Activated CD4-positive, alpha-beta T cell treated with anti-CD3 and anti-CD28 coated beads, Interleukin-2, amount 10 ng/mL, durations not matched to agents 24 days and 14 days (primary cell): ENCODE data around the gene RNF144B. TPM values are rescaled to one million over a fixed set of nuclear protein-coding genes. Genes with fewer than 3 reads are reported as not detected.

Source experiments
- DNase-seq: peaks from one replicate; pipeline ENCODE4 v3.0.0; 2022
- H3K27ac Mint-ChIP-seq: one replicate; pipeline ENCODE4 v1.8.0; 2022; ENCODE audit warnings: mild to moderate bottlenecking, mixed read lengths
- H3K27me3 Mint-ChIP-seq: one replicate; pipeline ENCODE4 v1.8.0; 2022; ENCODE audit warnings: mixed read lengths
- H3K36me3 Mint-ChIP-seq: one replicate; pipeline ENCODE4 v1.8.0; 2022; ENCODE audit warnings: low read depth, mild to moderate bottlenecking, mixed read lengths
- H3K4me1 Mint-ChIP-seq: one replicate; pipeline ENCODE4 v1.8.0; 2021; ENCODE audit warnings: mixed read lengths
- H3K4me3 Mint-ChIP-seq: one replicate; pipeline ENCODE4 v1.8.0; 2022; ENCODE audit warnings: mild to moderate bottlenecking, moderate library complexity, mixed read lengths
- H3K9me3 Mint-ChIP-seq: one replicate; pipeline ENCODE4 v1.8.0; 2021; ENCODE audit warnings: mixed read lengths
- intact Hi-C: fragments of 100-400 bp; cut with micrococcal nuclease; formaldehyde crosslinking; loops from one replicate; pipeline ENCODE4 v1.15.1; 2023
- total RNA-seq: library from RNA; stranded (reverse); gene quantifications from 2 replicates; pipeline ENCODE4 v1.2.3, GENCODE V29; 2022

RNF144B gene
- total RNA-seq, 1 donor from 2014 or later = 0.40 TPM

- no peaks in the 10 kb centered on the region for H3K9me3 Mint-ChIP-seq
These were observed 90.3 kb downstream of the RNF144B start for GRCh38 chr6:18477301-18477941.

GRCh38 chr6:18478610-18479009 lies 91.5 kb downstream of the RNF144B start:
- intact Hi-C loops = no loop called here
- Mint-ChIP-seq H3K4me1 (peaks cover 3% of the 10 kb centered on the region), H3K4me3 (no peak overlapping the region), H3K36me3 (no peaks in the 10 kb centered on the region), H3K9me3 (no peaks in the 10 kb centered on the region), H3K27me3 (peaks cover 20% of the 10 kb centered on the region), H3K27ac (no peak overlapping the region)
- DNase-seq = no peak

More at GRCh38 chr6:18477301-18477941, 90.3 kb downstream of the RNF144B start:
- Mint-ChIP-seq H3K4me1 (peaks cover 3% of the 10 kb centered on the region), H3K36me3 (no peaks in the 10 kb centered on the region), H3K4me3 (no peak overlapping the region), H3K27me3 (peaks cover 13% of the 10 kb centered on the region), H3K27ac (no peak overlapping the region)
- intact Hi-C loops = no loop called here
- DNase-seq = no peak

- no peaks in the 10 kb centered on the region for H3K9me3 Mint-ChIP-seq
- intact Hi-C loops = loop anchor here (10.0 kb wide), 1 partner anchor 97 kb away; the partner anchor contains the start of gene RNF144B
- no peak overlapping the region for H3K27ac Mint-ChIP-seq
- H3K27me3 Mint-ChIP-seq = peaks cover 30% of the 10 kb centered on the region
- no peaks in the 10 kb centered on the region for H3K36me3 Mint-ChIP-seq
- DNase-seq = no peak
- peaks cover 9% of the 10 kb centered on the region for H3K4me1 Mint-ChIP-seq
- H3K4me3 Mint-ChIP-seq = no peak overlapping the region
These were observed 94.7 kb downstream of the RNF144B start for GRCh38 chr6:18481870-18482269.

DNA sequence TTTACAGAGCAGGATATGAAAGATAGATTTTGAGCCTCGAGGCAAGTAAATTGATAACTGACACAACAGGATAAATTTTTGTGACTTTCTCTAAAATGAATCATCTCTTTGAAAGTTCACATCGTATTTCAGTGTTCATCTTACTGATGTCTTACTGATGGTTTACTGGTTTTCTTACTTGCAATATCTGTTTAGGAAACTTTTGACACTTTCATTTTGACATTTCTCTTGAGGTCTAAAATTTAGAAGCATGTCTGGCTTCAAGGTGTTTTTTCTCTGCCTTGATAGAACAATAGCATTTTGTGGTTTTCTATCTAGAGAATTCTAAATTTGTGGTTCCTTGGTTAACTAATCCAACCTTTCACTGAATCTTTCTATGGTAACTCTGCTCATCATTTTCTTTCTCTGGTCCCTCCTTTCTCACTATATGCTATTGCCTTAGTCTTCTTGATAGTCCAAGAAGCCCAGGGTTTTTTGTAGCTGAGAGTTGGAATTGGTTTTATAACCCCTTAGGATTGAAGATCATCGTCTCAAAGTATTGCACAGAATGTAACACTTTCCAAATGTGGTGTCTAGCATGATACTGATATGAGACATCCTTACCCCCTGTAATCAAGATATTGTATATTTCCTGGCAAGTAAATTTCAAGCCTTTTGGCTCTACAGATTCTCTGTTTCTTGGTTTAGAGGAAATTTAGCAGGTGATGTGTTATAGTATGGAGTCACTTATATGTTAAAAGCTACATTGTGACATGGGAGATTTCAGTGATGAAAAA lies 98.7 kb downstream of the RNF144B start:
- Mint-ChIP-seq H3K36me3 (no peaks in the 10 kb centered on the region), H3K9me3 (no peaks in the 10 kb centered on the region), H3K27ac (no peak overlapping the region), H3K4me1 (peaks cover 6% of the 10 kb centered on the region), H3K27me3 (peaks cover 32% of the 10 kb centered on the region), H3K4me3 (no peak overlapping the region)
- no peak for DNase-seq
- intact Hi-C loops = loop anchor here (10.0 kb wide), 1 partner anchor 101 kb away; the partner anchor contains the start of gene RNF144B

GRCh38 chr6:18488004-18488403 lies 100.9 kb downstream of the RNF144B start:
- Mint-ChIP-seq H3K4me3 (no peak overlapping the region), H3K27me3 (peaks cover 25% of the 10 kb centered on the region)
- intact Hi-C loops = loop anchor here (10.0 kb wide), 1 partner anchor 103 kb away; the partner anchor contains the start of gene RNF144B

DNA sequence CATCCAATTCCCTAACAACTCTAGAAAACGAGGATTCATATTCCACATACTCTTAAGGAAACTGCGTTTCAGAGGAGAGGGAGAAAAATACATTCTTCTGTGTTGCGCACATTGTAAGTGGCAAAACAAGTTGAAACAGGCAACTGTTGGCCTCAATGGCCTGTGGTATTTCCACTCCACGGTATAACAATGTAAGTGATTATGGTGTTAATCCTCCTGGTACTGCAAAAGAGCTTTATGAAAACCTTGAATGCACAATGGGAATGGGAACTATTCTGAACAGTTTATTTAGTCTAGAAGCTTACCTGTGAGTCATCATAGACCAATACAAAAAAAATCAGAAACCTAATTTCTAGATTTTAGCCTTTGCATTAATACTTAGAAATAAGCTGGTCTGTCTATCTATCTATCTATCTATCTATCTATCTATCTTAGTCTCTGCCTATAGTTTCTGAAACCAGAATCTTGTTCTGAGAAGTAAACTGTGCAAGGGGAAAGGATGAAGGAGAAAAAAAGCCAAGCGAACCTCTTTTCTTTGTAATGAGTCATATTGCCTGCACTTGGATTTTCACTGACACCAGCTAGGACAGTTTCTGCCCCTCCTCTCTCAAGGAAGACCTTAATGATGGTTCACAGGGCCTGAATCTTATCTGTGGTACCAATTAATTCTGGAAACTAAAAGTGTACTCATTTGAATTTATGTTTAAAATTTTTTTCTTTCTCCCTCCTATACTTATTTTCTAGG lies 101.5 kb downstream of the RNF144B start:
- H3K4me3 Mint-ChIP-seq = no peak overlapping the region
- no peaks in the 10 kb centered on the region for H3K9me3 Mint-ChIP-seq
- intact Hi-C loops = loop anchor here (10.0 kb wide), 1 partner anchor 104 kb away; the partner anchor contains the start of gene RNF144B
- H3K36me3 Mint-ChIP-seq = no peaks in the 10 kb centered on the region
- DNase-seq = no peak
- no peak overlapping the region for H3K27ac Mint-ChIP-seq
- peaks cover 6% of the 10 kb centered on the region for H3K4me1 Mint-ChIP-seq
- H3K27me3 Mint-ChIP-seq = peaks cover 25% of the 10 kb centered on the region

More at GRCh38 chr6:18488004-18488403, 100.9 kb downstream of the RNF144B start:
- Mint-ChIP-seq H3K36me3 (no peaks in the 10 kb centered on the region), H3K9me3 (no peaks in the 10 kb centered on the region), H3K4me1 (peaks cover 6% of the 10 kb centered on the region), H3K27ac (no peak overlapping the region)
- DNase-seq = no peak

DNA sequence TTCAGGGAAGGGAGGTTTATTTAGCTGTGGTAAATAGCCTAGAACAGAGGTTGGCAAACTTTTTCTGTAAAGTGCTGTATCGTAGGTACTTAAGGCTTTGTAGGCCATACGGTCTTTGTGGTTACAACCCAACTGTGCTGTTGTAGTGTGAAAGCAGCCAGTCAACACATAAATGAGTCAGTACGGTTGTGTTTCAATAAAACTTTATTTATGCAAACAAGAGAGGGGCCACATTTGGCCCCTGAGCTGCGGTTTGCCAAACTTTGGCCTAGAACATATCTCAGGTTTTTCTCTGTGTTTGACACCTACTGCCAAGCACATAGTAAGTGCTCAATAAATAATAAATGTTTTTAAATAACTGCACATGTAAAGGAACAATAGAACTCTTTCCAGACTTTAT lies 102.2 kb downstream of the RNF144B start:
- Mint-ChIP-seq H3K27ac (no peak overlapping the region), H3K36me3 (no peaks in the 10 kb centered on the region), H3K4me3 (no peak overlapping the region), H3K27me3 (peaks cover 26% of the 10 kb centered on the region), H3K4me1 (peaks cover 6% of the 10 kb centered on the region), H3K9me3 (no peaks in the 10 kb centered on the region)
- no peak for DNase-seq
- intact Hi-C loops = loop anchor here (10.0 kb wide), 1 partner anchor 105 kb away; the partner anchor contains the start of gene RNF144B

DNA sequence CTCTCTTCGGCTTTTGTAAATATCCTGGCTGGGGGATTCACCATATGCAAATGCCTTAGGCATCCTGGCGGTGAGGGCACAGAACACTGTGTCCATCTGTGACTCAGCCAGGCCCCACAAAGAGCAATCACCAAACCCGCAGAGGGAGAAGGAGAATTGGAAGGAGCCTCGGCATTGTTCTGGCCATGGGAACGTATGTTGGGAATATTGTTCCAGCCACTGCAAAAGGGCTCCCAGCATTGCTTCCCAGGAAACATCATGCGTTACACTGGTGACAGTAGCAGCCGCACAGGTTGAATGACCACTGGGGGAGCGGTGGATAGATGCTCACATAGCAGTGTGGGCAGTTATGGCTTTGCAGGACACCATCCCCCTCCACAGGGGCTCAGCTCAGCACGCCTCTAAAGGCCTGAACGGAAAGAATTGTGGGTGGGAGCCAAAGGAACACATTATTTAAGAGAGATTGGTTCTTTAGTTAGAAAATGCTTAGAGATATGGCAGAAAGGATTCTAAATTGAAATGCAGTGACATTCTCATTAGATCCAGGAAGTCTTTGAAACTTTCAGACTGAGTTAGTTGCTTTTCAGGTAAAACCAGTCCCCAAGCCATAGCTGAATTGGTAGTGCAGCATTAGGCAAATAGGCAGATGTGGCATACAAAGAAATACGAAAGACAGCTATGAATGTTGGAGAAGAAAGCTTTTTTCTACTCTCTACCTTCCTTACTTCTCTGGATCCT lies 104.3 kb downstream of the RNF144B start:
- Mint-ChIP-seq H3K4me1 (no peaks in the 10 kb centered on the region), H3K27ac (no peak overlapping the region), H3K9me3 (no peaks in the 10 kb centered on the region), H3K36me3 (no peaks in the 10 kb centered on the region), H3K4me3 (no peak overlapping the region), H3K27me3 (peaks cover 26% of the 10 kb centered on the region)
- DNase-seq = no peak
- intact Hi-C loops = no loop called here

- DNase-seq = no peak
- Mint-ChIP-seq H3K4me1 (no peaks in the 10 kb centered on the region), H3K36me3 (no peaks in the 10 kb centered on the region), H3K27ac (no peak overlapping the region), H3K4me3 (no peak overlapping the region), H3K27me3 (peaks cover 25% of the 10 kb centered on the region), H3K9me3 (no peaks in the 10 kb centered on the region)
- intact Hi-C loops = no loop called here
These were observed 105.8 kb downstream of the RNF144B start for GRCh38 chr6:18492972-18493371.

- H3K4me1 Mint-ChIP-seq = no peaks in the 10 kb centered on the region
- intact Hi-C loops = no loop called here
- H3K27ac Mint-ChIP-seq = no peak overlapping the region
- H3K27me3 Mint-ChIP-seq = peaks cover 24% of the 10 kb centered on the region
- no peak overlapping the region for H3K4me3 Mint-ChIP-seq
- no peaks in the 10 kb centered on the region for H3K9me3 Mint-ChIP-seq
- no peaks in the 10 kb centered on the region for H3K36me3 Mint-ChIP-seq
- no peak for DNase-seq
These were observed 106.3 kb downstream of the RNF144B start for GRCh38 chr6:18493382-18493891.

- Mint-ChIP-seq H3K36me3 (no peaks in the 10 kb centered on the region), H3K4me1 (no peaks in the 10 kb centered on the region), H3K27ac (no peak overlapping the region), H3K4me3 (no peak overlapping the region), H3K27me3 (peaks cover 22% of the 10 kb centered on the region), H3K9me3 (no peaks in the 10 kb centered on the region)
- intact Hi-C loops = no loop called here
- DNase-seq = no peak
These were observed 106.8 kb downstream of the RNF144B start for GRCh38 chr6:18493925-18494324.

DNA sequence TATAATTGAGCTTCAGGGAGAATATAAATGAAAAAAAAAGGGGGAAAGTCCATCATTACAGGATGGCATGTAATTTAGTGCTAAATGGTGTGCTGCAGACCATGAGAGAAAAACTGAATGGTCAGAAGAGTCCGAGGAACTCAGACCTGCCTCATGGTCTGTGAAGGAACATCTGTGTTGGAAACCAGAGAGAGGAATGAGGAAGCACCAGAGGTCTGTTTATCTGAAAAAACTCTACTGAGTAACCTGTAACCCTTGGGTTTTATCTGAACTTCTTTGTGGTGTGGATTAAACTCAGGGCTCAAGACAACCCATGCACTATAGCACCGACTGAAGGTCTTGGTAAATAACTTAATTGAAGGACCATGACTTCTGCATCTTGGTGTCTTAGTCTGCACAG lies 108.1 kb downstream of the RNF144B start:
- H3K27me3 Mint-ChIP-seq = peaks cover 22% of the 10 kb centered on the region
- intact Hi-C loops = no loop called here
- H3K27ac Mint-ChIP-seq = no peak overlapping the region
- no peaks in the 10 kb centered on the region for H3K4me1 Mint-ChIP-seq
- no peaks in the 10 kb centered on the region for H3K36me3 Mint-ChIP-seq
- DNase-seq = no peak
- no peaks in the 10 kb centered on the region for H3K9me3 Mint-ChIP-seq
- no peak overlapping the region for H3K4me3 Mint-ChIP-seq

DNA sequence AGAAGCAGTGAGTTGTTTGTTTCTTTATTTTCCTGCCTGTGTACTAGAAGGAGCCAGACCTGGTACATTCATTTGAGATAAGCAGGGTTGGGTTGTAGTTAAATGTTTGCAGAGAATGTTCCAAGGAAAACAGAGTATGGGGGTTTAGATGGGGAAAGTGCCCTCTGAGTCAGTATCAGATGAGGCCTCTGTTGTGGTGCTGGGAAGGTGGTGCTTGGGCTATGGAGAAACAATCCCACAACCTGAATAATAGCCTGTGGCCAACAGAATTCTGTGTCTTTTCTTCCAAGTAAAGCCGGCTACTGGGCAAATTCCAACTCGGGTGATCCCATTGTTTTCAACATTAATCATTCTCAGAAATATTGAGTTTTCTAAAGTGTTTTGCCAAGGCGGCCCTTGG lies 109.3 kb downstream of the RNF144B start:
- Mint-ChIP-seq H3K27ac (no peak overlapping the region), H3K27me3 (peaks cover 18% of the 10 kb centered on the region), H3K4me1 (peaks cover under 1% of the 10 kb centered on the region), H3K36me3 (no peaks in the 10 kb centered on the region), H3K9me3 (no peaks in the 10 kb centered on the region), H3K4me3 (no peak overlapping the region)
- intact Hi-C loops = no loop called here
- no peak for DNase-seq
